Stimulated activated memory B cell treated with anti-CD40 and anti-IgM and Interleukin-4, amounts not matched to agents 10 μg/mL and 1 μg/mL and 100 μg/mL, for 72 hours (primary cell): ENCODE measurements around the gene FREM1.

Experiments
- ATAC-seq: fragments of 150-1000 bp; cut with Tn5 transposase; 2 replicates; pipeline ENCODE4 v1.10.0; 2021
- H3K27ac Mint-ChIP-seq: one replicate; pipeline ENCODE4 v1.8.0; 2022; ENCODE audit warnings: mild to moderate bottlenecking, mixed read lengths
- H3K27me3 Mint-ChIP-seq: one replicate; pipeline ENCODE4 v1.8.0; 2022; ENCODE audit warnings: mixed read lengths
- H3K36me3 Mint-ChIP-seq: one replicate; pipeline ENCODE4 v1.8.0; 2022; ENCODE audit warnings: mixed read lengths
- H3K4me1 Mint-ChIP-seq: one replicate; pipeline ENCODE4 v1.8.0; 2022; ENCODE audit warnings: mixed read lengths
- H3K4me3 Mint-ChIP-seq: one replicate; pipeline ENCODE4 v1.8.0; 2022; ENCODE audit warnings: mild to moderate bottlenecking, moderate library complexity, mixed read lengths
- H3K9me3 Mint-ChIP-seq: one replicate; pipeline ENCODE4 v1.8.0; 2022; ENCODE audit warnings: mixed read lengths

The FREM1 gene

GRCh38 chr9:14866200-14866749 lies 44.0 kb downstream of the FREM1 start:
- H3K4me3 Mint-ChIP-seq = no peak overlapping the region
- H3K27me3 Mint-ChIP-seq = no peaks in the 10 kb centered on the region
- no peak overlapping the region for H3K27ac Mint-ChIP-seq
- no peaks in the 10 kb centered on the region for H3K9me3 Mint-ChIP-seq
- ATAC-seq = no peak
- H3K36me3 Mint-ChIP-seq = no peaks in the 10 kb centered on the region
- no peaks in the 10 kb centered on the region for H3K4me1 Mint-ChIP-seq

DNA sequence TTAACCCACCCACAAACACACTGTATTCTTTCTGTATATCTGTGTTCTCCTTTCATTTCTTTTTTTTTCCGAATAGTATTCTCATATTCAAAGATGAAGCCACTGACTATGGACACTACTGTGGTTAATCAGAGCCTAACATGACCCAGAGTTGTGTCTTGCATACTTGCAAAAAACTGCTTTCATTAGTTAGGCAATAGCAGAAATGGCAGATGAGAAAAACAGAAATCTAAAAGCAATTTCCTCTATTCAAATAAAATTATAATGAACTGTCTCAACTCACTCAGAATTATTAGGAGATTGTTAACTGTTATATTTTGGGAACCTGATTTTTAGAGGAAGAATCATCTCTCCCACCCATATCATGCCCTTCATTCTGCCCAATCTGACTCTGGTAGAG lies 45.9 kb downstream of the FREM1 start:
- no peaks in the 10 kb centered on the region for H3K4me1 Mint-ChIP-seq
- ATAC-seq = no peak
- H3K9me3 Mint-ChIP-seq = no peaks in the 10 kb centered on the region
- no peaks in the 10 kb centered on the region for H3K36me3 Mint-ChIP-seq
- H3K27me3 Mint-ChIP-seq = no peaks in the 10 kb centered on the region
- H3K4me3 Mint-ChIP-seq = no peak overlapping the region
- no peak overlapping the region for H3K27ac Mint-ChIP-seq

GRCh38 chr9:14863402-14863801 lies 46.8 kb downstream of the FREM1 start:
- H3K27me3 Mint-ChIP-seq = no peaks in the 10 kb centered on the region
- no peaks in the 10 kb centered on the region for H3K4me1 Mint-ChIP-seq
- no peaks in the 10 kb centered on the region for H3K9me3 Mint-ChIP-seq
- no peak for ATAC-seq
- no peak overlapping the region for H3K4me3 Mint-ChIP-seq
- H3K36me3 Mint-ChIP-seq = no peaks in the 10 kb centered on the region
- no peak overlapping the region for H3K27ac Mint-ChIP-seq

DNA sequence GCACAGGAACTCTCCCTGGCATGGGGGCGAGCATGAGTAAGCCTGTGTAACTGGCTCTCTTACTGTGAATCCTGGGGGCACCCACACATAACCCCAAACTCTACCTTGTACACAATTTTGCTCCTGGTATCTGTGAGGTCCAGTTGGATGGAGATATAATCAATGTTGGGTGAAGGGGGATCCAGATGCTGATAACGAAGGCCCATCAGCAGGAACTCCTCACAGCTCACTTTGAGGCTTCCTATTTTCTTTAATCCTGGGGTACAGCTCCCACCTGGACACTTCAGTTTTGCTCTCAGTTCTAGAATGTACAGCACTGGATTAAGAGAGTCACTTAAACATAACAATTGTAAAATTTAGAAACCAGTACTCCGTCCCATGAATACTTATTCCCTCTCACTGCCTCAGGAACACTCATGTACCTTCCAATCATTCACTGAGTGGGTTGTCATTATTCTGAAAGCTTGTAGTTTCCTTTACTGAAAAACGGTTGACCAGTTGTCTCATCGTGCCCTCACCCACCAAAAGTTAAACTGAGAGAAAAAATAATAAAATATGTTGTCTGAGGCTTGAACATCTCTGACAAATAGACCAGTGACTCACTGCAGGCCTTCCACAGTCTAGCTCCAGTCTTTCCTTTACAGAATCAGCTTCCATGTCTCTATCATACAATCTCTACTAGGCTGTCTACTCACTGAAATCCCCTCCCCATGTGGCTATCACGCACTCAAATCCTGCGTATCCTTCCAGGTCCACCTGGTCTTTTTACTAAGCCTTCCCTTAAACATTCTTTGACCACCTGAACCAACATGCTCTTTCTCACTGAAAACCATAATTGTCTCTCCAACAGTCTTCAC lies 52.6 kb downstream of the FREM1 start:
- Mint-ChIP-seq H3K36me3 (no peaks in the 10 kb centered on the region), H3K4me1 (no peaks in the 10 kb centered on the region), H3K9me3 (no peaks in the 10 kb centered on the region), H3K4me3 (no peak overlapping the region), H3K27ac (no peak overlapping the region), H3K27me3 (no peaks in the 10 kb centered on the region)
- ATAC-seq = no peak

DNA sequence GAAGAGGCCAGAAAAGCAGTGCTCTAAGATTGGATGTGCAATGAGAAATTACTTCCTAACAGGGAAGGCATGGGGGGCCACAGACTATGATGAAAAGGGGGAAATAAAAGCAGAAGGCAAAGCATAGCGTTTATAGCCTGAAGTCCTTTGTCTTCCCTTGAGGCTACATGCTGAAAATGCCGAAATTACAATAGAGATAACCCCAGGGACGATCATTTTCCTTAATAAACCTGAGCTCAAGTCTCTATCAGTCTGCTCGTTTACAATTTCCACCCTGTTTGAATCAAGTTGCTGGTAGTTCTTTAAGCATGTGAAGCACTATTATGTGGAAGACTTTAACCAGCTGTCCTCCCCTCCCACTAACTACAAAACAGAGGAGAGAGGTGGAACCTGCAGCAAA lies 60.4 kb downstream of the FREM1 start:
- no peak for ATAC-seq
- H3K4me1 Mint-ChIP-seq = no peaks in the 10 kb centered on the region
- peaks cover 25% of the 10 kb centered on the region for H3K27me3 Mint-ChIP-seq
- no peak overlapping the region for H3K4me3 Mint-ChIP-seq
- H3K36me3 Mint-ChIP-seq = no peaks in the 10 kb centered on the region
- H3K27ac Mint-ChIP-seq = no peak overlapping the region
- H3K9me3 Mint-ChIP-seq = peaks cover 3% of the 10 kb centered on the region

DNA sequence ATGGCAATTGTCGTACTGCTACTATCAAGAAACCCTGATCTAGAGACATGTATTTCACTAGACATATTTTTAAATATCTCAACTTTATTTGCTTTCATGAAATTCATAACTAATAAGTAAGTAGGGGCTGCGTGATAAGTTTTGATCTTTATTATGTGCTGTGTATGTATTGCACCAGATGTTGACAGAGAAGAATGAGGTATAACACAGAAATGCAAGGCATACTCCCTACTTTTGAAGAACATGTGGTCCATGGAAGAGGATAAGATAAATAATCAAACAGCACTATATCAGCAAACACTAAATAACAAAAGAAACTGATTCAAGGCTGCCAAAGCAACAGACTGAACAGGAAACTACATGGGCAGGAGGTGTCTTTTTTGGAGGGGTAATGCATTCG lies 60.9 kb downstream of the FREM1 start:
- H3K9me3 Mint-ChIP-seq = peaks cover 3% of the 10 kb centered on the region
- no peak for ATAC-seq
- no peak overlapping the region for H3K27ac Mint-ChIP-seq

DNA sequence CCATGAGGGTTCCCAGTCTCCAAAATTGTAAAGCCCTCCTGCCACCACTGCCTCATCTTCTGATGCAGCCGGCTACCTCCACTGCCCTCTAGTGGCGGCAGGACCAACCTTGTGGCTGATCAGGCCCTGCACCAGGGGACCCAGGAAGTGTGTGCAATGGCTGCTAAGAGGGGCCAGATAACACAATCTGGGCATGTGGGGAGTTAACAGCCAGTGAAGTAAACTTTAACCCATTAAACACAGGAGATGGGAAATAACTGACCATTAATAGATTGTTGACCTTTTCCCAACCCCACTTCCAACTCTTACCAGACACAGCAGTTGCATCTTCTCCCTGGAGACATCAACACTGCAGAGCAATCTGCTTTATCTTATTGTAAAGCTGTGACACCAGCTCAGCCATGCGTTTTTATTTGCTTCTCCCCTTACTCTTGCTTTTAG lies 63.3 kb downstream of the FREM1 start:
- no peaks in the 10 kb centered on the region for H3K36me3 Mint-ChIP-seq
- H3K27me3 Mint-ChIP-seq = peaks cover 25% of the 10 kb centered on the region
- no peak overlapping the region for H3K4me3 Mint-ChIP-seq

More for the DNA sequence above, 60.9 kb downstream of the FREM1 start:
- H3K4me3 Mint-ChIP-seq = no peak overlapping the region
- no peaks in the 10 kb centered on the region for H3K36me3 Mint-ChIP-seq
- peaks cover 25% of the 10 kb centered on the region for H3K27me3 Mint-ChIP-seq
- no peaks in the 10 kb centered on the region for H3K4me1 Mint-ChIP-seq

DNA sequence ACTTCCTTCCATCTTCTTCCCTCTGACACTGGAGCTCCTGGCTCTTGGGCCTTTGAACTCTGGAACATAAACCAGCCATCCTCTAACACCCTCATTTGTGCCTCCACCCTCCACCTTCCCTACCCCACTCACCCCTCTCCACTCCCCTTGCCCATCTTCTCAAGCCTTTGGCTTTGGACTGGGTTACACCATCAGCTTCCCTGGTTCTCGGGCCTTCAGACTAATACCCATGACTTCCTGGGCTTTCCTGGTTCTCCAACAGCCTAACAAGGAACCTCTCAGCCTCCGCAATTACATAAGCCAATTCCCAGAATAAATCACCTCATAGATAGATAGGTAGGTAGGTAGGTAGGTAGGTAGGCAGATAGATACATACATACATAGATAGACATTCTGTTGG lies 67.1 kb downstream of the FREM1 start:
- H3K4me3 Mint-ChIP-seq = no peak overlapping the region
- peaks cover 3% of the 10 kb centered on the region for H3K9me3 Mint-ChIP-seq
- H3K36me3 Mint-ChIP-seq = no peaks in the 10 kb centered on the region
- H3K27me3 Mint-ChIP-seq = peaks cover 15% of the 10 kb centered on the region
- H3K27ac Mint-ChIP-seq = no peak overlapping the region
- H3K4me1 Mint-ChIP-seq = no peaks in the 10 kb centered on the region
- no peak for ATAC-seq

More for the DNA sequence above, 63.3 kb downstream of the FREM1 start:
- no peak overlapping the region for H3K27ac Mint-ChIP-seq
- peaks cover 3% of the 10 kb centered on the region for H3K9me3 Mint-ChIP-seq
- ATAC-seq = peak; percentile 61
- no peaks in the 10 kb centered on the region for H3K4me1 Mint-ChIP-seq

- ATAC-seq = no peak
- peaks cover 10% of the 10 kb centered on the region for H3K27me3 Mint-ChIP-seq
- H3K36me3 Mint-ChIP-seq = no peaks in the 10 kb centered on the region
- H3K9me3 Mint-ChIP-seq = peaks cover 4% of the 10 kb centered on the region
- H3K27ac Mint-ChIP-seq = no peak overlapping the region
- no peak overlapping the region for H3K4me3 Mint-ChIP-seq
- no peaks in the 10 kb centered on the region for H3K4me1 Mint-ChIP-seq
Measured at GRCh38 chr9:14842269-14842668, 68.0 kb downstream of the FREM1 start.

DNA sequence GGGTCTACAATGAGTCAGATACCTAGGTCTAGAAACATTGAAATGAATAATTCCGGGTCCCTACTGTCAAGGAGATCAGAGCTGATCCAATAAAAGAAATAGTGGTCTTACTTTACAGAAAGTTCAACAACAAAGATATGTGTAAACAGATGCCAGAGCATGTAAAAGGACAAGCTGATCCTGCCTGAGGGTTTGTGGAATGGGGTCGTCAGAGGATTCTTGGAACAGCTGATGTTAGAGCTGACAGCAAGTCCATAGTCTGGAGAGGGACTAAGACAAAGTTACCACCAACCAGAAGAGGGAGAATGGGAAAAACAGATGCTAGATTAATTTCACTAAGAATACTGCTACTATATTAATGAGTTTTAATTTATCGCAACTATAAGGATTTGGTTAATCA lies 71.5 kb downstream of the FREM1 start:
- no peak overlapping the region for H3K27ac Mint-ChIP-seq
- H3K36me3 Mint-ChIP-seq = no peaks in the 10 kb centered on the region
- no peak for ATAC-seq
- no peaks in the 10 kb centered on the region for H3K4me1 Mint-ChIP-seq
- H3K9me3 Mint-ChIP-seq = peaks cover 2% of the 10 kb centered on the region
- H3K27me3 Mint-ChIP-seq = peaks cover 9% of the 10 kb centered on the region
- H3K4me3 Mint-ChIP-seq = no peak overlapping the region

- Mint-ChIP-seq H3K27me3 (peaks cover 9% of the 10 kb centered on the region), H3K9me3 (peaks cover 2% of the 10 kb centered on the region), H3K4me1 (no peaks in the 10 kb centered on the region), H3K36me3 (no peaks in the 10 kb centered on the region), H3K27ac (no peak overlapping the region), H3K4me3 (no peak overlapping the region)
- ATAC-seq = no peak
Measured at GRCh38 chr9:14836885-14837284, 73.3 kb downstream of the FREM1 start.

GRCh38 chr9:14831661-14832060 lies 78.6 kb downstream of the FREM1 start:
- ATAC-seq = no peak
- Mint-ChIP-seq H3K4me3 (no peak overlapping the region), H3K27ac (no peak overlapping the region), H3K4me1 (no peaks in the 10 kb centered on the region), H3K27me3 (no peaks in the 10 kb centered on the region), H3K9me3 (peaks cover 3% of the 10 kb centered on the region), H3K36me3 (no peaks in the 10 kb centered on the region)

DNA sequence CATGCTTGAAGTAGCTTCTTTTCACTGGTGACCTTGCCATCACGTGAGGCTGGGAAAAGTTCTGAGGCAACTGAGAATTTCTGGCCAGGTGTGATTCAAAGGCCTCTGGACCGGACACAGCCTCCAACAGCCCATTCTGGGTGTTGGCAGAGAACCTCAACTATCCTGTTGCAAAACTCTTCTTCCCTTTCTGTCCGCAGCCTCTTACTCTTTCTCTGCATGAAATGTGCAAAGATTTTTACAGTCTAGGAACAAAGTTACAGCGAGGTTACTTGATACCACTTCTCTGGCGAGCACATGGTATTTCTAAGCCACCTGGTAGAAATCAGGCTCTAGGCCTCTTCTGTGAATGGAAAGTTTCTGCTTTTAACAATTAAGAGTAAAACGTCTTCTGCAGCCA lies 79.2 kb downstream of the FREM1 start:
- Mint-ChIP-seq H3K27ac (no peak overlapping the region), H3K9me3 (peaks cover 3% of the 10 kb centered on the region)

DNA sequence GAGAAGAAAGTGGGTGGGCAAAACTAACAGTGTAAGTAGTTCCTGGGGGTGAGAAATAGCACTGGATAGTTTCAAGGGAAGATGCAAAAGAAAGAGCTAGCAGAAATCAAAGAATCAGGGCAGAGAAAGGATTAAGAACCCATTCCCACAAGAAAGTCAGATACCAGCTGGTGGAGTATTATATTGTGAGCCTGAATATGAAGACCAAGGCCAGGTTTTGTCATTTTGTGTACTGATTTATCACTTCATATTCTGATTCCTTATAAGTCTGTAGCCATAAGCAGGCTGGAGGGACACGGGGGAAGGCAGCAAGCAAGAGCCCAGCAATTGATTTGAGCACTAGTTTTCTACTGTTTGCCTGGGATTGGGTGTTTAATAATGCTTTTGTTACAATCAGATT lies 80.2 kb downstream of the FREM1 start:
- no peak overlapping the region for H3K4me3 Mint-ChIP-seq
- H3K4me1 Mint-ChIP-seq = no peaks in the 10 kb centered on the region
- no peak for ATAC-seq
- H3K36me3 Mint-ChIP-seq = no peaks in the 10 kb centered on the region
- peaks cover 9% of the 10 kb centered on the region for H3K27me3 Mint-ChIP-seq
- H3K9me3 Mint-ChIP-seq = peaks cover 3% of the 10 kb centered on the region
- no peak overlapping the region for H3K27ac Mint-ChIP-seq

More for the DNA sequence above, 79.2 kb downstream of the FREM1 start:
- ATAC-seq = no peak
- no peak overlapping the region for H3K4me3 Mint-ChIP-seq
- H3K36me3 Mint-ChIP-seq = no peaks in the 10 kb centered on the region
- H3K27me3 Mint-ChIP-seq = no peaks in the 10 kb centered on the region
- H3K4me1 Mint-ChIP-seq = no peaks in the 10 kb centered on the region

- H3K27ac Mint-ChIP-seq = no peak overlapping the region
- H3K4me1 Mint-ChIP-seq = no peaks in the 10 kb centered on the region
- no peak overlapping the region for H3K4me3 Mint-ChIP-seq
- H3K9me3 Mint-ChIP-seq = peaks cover 3% of the 10 kb centered on the region
- no peak for ATAC-seq
- no peaks in the 10 kb centered on the region for H3K36me3 Mint-ChIP-seq
- H3K27me3 Mint-ChIP-seq = peaks cover 9% of the 10 kb centered on the region
Measured at GRCh38 chr9:14829204-14829603, 81.0 kb downstream of the FREM1 start.

DNA sequence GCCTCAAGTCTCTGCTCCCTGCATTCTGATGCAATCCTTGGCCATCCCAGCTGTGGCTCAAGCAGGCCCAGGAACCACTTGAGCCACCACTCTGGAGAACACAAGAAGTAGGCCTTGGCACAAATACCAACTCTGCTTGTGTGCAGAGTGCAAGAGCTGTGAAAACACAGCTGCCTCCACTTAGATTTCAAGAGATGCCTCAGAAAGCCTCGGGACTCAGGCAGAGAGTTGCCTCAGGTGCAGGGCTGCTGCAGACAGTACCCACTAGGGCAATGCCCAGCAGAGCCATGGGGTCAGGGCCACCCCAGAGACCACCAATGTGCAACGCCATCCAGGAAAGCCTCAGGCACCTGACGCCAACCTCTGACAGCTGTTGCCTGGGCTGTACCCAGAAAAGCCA lies 82.4 kb downstream of the FREM1 start:
- Mint-ChIP-seq H3K4me1 (peaks cover 4% of the 10 kb centered on the region), H3K27ac (no peak overlapping the region), H3K4me3 (no peak overlapping the region), H3K36me3 (no peaks in the 10 kb centered on the region), H3K9me3 (peaks cover 3% of the 10 kb centered on the region), H3K27me3 (peaks cover 9% of the 10 kb centered on the region)
- ATAC-seq = no peak
